Measurements from ENCODE around the gene SORCS2.

Gene SORCS2

GRCh38 chr4:7766661-7767345, 574.5 kb downstream of the SORCS2 start:
- DNase-seq (ENCODE audit: low read depth) = no peak

DNA sequence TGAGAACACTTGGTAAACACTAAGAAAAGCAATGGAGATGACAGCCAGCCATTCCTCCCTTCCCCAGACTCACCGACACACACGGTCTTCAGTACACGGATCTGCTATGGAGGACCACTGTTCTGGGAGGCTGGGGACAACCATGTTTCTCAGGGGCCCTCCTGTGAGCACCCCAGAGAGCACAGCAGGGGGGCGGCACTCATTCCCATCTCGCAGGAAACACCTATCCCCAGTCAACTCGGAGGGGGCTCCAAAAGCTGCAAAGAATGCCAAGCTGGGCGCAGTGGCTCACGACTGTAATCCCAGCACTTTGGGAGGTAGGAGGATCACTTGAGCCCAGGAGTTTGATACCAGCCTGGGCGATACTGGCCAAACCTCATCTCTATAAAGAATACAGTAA, 575.2 kb downstream of the SORCS2 start:
- no peak for DNase-seq (ENCODE audit: low read depth)

- no peak for DNase-seq (ENCODE audit: low read depth)
Observed at GRCh38 chr4:7767966-7768365, 575.6 kb downstream of the SORCS2 start.

GRCh38 chr4:7768736-7769135, 576.4 kb downstream of the SORCS2 start:
- DNase-seq (ENCODE audit: low read depth) = no peak

DNA sequence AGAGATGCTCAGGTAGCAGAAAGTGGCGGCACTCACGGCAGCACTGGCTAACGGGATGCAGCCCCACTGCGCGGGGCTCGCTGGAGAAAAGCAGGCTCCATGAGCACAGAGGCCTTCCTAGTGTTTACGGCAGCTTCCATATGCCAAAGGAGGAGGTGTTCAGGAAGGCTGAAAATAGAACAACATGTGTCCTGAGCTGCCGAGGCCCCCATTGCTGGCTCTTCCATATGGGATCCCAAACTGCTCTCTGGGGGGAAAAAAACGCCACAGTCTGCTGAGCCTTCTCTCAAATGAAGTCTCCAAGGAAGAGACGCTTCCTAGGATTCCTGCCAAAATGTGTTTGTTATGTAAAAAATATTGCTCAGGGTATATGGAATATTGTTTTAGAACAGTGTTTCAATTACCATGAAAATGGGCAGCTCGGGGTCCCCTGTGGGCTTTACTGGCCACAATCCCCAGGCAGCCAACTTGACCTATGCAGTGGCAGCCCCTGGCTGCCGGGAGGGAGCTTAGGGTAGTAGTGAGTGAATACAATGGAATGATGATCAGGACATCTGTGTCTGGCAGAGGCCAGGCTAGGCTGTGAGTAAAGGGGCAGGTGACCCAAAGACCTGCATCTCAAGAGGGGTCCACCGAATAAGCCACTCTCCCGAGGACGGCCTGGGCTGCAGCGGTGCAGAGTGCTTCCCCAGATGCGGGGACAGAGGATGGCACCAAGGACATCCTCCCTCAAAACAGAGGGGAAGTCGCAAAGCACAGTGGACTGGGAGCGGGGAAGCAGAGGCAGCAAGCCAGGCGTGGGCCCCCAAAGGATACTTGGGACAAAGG, 577.3 kb downstream of the SORCS2 start:
- DNase-seq (ENCODE audit: low read depth) = no peak

DNA sequence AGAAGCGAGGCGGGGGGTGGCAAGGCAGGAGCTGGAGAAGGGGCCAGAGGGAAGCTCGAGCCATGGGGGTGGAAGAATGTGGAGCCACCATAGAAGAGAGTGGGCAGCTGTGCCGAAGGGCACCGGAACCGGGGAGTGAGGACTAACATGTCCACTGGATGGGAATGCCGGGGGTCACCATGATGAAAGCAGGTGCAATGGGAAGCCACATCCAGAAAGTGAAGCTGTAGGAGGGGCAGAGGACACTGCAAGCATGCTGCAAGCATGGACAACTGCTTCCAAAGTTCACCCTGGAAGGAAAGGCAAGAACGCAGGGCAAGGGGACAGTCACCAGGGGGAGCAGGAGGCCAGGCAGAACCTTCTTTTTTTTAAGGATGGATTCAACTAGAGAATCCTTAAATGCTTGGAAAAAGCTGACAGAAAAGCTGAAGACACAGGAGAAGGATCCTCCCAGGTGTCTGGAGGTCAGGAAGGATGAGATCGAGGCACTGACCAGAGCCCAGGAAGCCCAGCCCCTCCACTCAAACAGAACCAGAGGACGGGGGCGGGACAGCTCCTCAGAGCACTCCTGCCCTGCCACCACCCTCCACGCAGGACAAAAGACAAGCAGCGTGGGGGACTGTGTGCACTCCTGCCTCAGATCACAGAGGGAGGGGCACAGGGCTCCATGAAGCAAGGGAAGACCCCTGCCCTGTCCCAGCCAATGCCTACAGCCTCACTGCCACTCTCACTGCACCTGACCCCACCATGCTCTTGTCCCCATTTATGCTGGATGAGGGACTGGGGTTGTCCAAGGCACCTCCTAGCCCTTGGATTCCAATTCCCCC, 578.1 kb downstream of the SORCS2 start:
- peak; percentile 36 for DNase-seq (ENCODE audit: low read depth)

GRCh38 chr4:7771056-7771455, 578.7 kb downstream of the SORCS2 start:
- no peak for DNase-seq (ENCODE audit: low read depth)

- DNase-seq (ENCODE audit: low read depth) = no peak
Observed at GRCh38 chr4:7771541-7772507, 579.5 kb downstream of the SORCS2 start.

DNA sequence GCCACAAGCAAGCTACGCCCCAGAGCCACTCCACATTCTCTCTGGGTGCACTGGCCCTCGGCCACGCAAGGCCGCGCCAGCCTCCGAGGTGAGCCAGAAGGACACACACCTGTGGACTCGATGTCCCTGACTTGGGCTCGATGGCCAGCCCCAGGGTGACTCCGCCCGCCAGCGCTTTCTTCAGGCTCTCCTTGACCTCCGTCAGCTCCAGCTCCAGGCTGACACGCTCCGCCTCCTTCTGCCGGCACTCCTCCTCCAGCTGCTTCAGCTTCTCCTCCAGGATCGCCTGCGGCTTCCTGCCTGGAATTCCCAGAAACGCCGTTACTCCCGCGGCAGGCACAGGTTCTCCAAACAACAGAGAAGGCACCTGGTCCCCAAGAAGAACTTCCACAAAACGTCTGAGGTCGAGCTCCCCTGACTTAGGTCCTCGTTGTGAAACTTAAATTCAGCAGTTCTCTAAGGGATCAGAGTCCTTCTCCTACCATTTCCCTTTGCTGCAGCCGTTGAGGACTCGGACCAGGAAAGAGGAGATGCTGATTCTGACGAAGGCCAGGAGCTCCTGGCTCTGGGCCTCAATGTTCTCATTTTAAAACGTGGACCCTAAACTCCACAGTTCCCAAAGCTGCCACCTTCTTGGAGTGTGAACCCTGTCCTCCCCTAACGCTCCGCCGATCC, 580.5 kb downstream of the SORCS2 start:
- no peak for DNase-seq (ENCODE audit: low read depth)

DNA sequence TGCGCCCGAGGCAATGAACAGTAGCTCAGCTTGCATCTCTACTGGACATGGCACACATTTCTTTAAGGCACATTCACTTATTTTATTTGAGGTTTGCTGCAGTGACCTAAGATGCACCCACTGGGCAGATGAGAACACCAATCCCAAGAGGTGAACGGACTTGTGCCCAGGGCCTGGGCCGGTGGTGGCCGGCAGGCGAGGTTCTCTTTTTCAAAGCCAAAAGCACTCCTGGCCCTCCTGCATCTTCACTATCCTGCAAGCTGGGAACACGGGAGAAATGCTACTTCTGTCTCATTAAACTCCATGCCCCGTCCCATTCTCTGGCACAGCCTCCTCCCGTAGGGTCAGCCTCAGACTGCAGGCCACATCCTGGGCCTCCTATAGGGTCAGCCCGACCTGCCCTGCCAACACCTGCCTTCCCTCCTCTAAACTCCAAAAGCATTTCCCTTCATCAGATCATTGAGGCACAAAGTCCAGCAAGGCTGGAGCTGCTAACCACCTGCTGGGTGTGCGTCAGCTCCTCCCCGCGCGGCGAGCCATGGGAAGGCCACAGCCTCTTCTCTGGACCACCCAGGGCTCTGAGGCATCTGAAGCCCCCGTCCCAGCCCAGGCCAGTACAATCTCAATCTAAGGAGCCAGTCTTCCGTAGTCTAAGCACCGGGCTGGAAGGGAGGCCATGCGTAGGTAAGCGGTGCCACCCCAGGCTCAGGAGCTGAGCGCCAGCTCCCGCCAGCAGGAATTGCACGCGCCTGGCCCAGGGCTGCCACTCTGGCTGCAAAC, 581.3 kb downstream of the SORCS2 start:
- no peak for DNase-seq (ENCODE audit: low read depth)

- DNase-seq (ENCODE audit: low read depth) = no peak
Observed at GRCh38 chr4:7774301-7775294, 582.3 kb downstream of the SORCS2 start.

DNA sequence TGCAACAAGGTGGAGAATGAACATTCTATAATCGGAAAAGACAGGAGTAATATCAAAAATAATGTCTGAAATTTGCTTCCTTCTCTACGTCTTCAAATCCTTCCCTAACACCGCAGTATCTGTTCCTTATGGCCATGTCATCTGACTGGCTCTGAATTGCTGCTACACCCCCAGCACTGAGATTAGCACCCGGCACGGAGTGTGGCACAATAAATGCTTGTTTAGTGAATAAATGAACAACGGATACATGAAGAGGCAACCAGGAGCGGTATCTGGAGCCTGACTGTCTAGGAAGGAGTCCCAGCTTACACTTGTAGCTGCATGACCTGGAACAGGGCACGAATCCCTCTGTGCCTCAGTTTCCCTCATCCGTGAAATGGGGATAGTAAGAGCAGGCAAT, 583.1 kb downstream of the SORCS2 start:
- DNase-seq (ENCODE audit: low read depth) = no peak

- no peak for DNase-seq (ENCODE audit: low read depth)
Observed at GRCh38 chr4:7777017-7777710, 584.8 kb downstream of the SORCS2 start.

- DNase-seq (ENCODE audit: low read depth) = no peak
Observed at GRCh38 chr4:7777871-7778509, 585.7 kb downstream of the SORCS2 start.

DNA sequence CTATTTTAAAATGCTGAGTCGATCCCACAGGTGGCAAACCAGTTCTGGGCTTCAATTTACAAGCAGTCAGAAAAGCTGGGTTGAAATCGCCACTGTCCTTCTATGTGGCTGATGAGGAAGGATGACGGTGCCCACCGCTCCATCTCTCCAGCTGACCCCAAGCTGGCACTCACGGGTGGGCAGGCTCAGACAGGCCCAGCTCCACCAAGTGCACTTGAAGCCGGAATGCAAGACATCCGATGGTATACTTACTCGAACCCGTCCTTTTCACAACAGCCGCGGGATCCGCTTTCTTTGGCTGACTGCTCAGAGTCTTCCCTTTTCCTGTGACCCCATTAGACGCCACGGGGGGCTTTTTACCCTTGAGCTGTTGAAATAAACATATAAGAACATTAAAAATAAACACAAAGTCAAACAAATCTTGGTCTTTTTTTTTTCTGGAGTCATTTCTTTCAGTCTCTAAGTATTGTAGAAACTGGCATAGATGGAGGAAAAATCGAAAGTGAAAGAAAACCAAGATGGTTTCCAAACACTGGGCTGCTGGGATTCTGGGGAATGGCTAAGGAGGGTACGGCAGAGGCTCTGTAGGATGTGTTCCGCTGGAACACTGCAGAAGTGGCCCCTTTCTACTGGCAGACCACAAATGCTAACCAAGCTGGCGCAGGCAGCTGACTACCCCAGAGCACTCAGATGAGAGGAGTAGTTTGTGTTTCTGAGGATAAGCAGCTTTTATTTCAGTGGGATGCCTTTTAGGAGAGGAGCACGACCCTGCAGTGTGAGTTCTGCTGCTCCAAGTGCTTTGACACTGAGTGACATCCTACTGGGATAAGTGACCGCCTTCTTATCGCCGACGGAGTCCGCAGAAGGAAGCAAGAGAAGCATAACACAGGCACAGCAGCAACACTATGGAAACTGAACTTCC, 586.4 kb downstream of the SORCS2 start:
- peak; percentile 48 for DNase-seq (ENCODE audit: low read depth)

- DNase-seq (ENCODE audit: low read depth) = peak; percentile 43
Observed at GRCh38 chr4:7779432-7779768, 587.1 kb downstream of the SORCS2 start.
